HG02973 (cell line): ENCODE data around the gene RSL24D1.
A peak's percentile ranks its signal among the peaks of the same experiment; 100 is the strongest.
"Not testable (repeated sequence)": the region's sequence is repeated elsewhere in the genome, so short reads cannot be mapped to it uniquely, and the experiment has no call there.

Source experiments
- ATAC-seq: cut with Tn5 transposase; IDR thresholded peaks from one replicate; pipeline ENCODE4 v1.9.1; 2021; ENCODE audit warnings: moderate library complexity; ENCODE audit not compliant: unreplicated experiment

The RSL24D1 gene

GRCh38 chr15:55218056-55218455 lies 21.3 kb upstream of the RSL24D1 start:
- ATAC-seq: no peak

GRCh38 chr15:55204464-55204863 lies 7.7 kb upstream of the RSL24D1 start:
- no peak for ATAC-seq

- ATAC-seq: no peak
Measured at GRCh38 chr15:55202206-55202605, 5.5 kb upstream of the RSL24D1 start.

GRCh38 chr15:55198706-55199105 lies 2.0 kb upstream of the RSL24D1 start:
- ATAC-seq: no peak

- ATAC-seq: no peak
Measured at GRCh38 chr15:55197719-55198118, 978 bp upstream of the RSL24D1 start.

GRCh38 chr15:55197362-55197705 lies 593 bp upstream of the RSL24D1 start:
- no peak for ATAC-seq

GRCh38 chr15:55195996-55196395 lies 745 bp downstream of the RSL24D1 start:
- no peak for ATAC-seq

GRCh38 chr15:55194256-55194655 lies 2.5 kb downstream of the RSL24D1 start:
- no peak for ATAC-seq

- no peak for ATAC-seq
Measured at GRCh38 chr15:55186331-55186730, 10.4 kb downstream of the RSL24D1 start.

GRCh38 chr15:55183679-55184078 lies 13.1 kb downstream of the RSL24D1 start:
- no peak for ATAC-seq

- no peak for ATAC-seq
Measured at GRCh38 chr15:55179141-55179540, 17.6 kb downstream of the RSL24D1 start.

- no peak for ATAC-seq
Measured at GRCh38 chr15:55170361-55170760, 26.4 kb downstream of the RSL24D1 start.

GRCh38 chr15:55168350-55168974 lies 28.3 kb downstream of the RSL24D1 start:
- ATAC-seq: peak; percentile 85

- ATAC-seq: no peak
Measured at GRCh38 chr15:55164284-55164683, 32.5 kb downstream of the RSL24D1 start.

GRCh38 chr15:55151631-55152030 lies 45.1 kb downstream of the RSL24D1 start:
- ATAC-seq: no peak

- not testable (repeated sequence) for ATAC-seq
Measured at GRCh38 chr15:55143132-55143531, 53.6 kb downstream of the RSL24D1 start.

- no peak for ATAC-seq
Measured at GRCh38 chr15:55133972-55134371, 62.8 kb downstream of the RSL24D1 start.

- no peak for ATAC-seq
Measured at GRCh38 chr15:55132672-55133071, 64.1 kb downstream of the RSL24D1 start.
